SU-DHL-6 (cell line): ENCODE measurements around the gene GAB2.

Experiments
- H2AFZ ChIP-seq: fragments of 200-600 bp; sonication (generic); 2 replicates; pipeline ENCODE4 v1.6.1; 2014; ENCODE audit warnings: low read depth, mild to moderate bottlenecking, moderate library complexity, mixed read lengths, antibody characterized with exemption, low read length; ENCODE audit not compliant: severe bottlenecking
- H3F3A ChIP-seq: fragments of 200-600 bp; shearing (Covaris generic); 2 replicates; pipeline ENCODE4 v1.6.0; 2016; ENCODE audit warnings: antibody characterized with exemption, mild to moderate bottlenecking; ENCODE audit not compliant: insufficient read depth
- H3K27ac ChIP-seq: fragments of 200-600 bp; sonication (generic); 2 replicates; pipeline ENCODE4 v1.5.1; 2016; ENCODE audit warnings: low read depth, mild to moderate bottlenecking, low read length, moderate library complexity, mixed read lengths
- H3K27me3 ChIP-seq: fragments of 200-600 bp; sonication (generic), shearing (Covaris generic); 2 replicates; pipeline ENCODE4 v1.6.0; 2014; ENCODE audit warnings: mild to moderate bottlenecking, low read length
- H3K36me3 ChIP-seq: fragments of 200-600 bp; sonication (generic); 2 replicates; pipeline ENCODE4 v1.6.1; 2014; ENCODE audit warnings: mild to moderate bottlenecking, low read length, mixed read lengths
- H3K4me2 ChIP-seq: fragments of 300-600, 200-600 bp; shearing (Covaris generic), sonication (generic); 2 replicates; pipeline ENCODE4 v1.6.0; 2014; ENCODE audit warnings: low read length, low read depth, mild to moderate bottlenecking; ENCODE audit not compliant: poor library complexity, severe bottlenecking
- H3K4me3 ChIP-seq: fragments of 200-600 bp; sonication (generic); 2 replicates; pipeline ENCODE4 v1.5.1; 2014; ENCODE audit warnings: antibody characterized with exemption, low read length, mild to moderate bottlenecking, mixed read lengths; ENCODE audit not compliant: insufficient read depth, poor library complexity, severe bottlenecking
- H3K79me2 ChIP-seq: fragments of 200-600 bp; sonication (generic); 2 replicates; pipeline ENCODE4 v1.6.1; 2014; ENCODE audit warnings: mild to moderate bottlenecking, low read length, moderate library complexity; ENCODE audit not compliant: insufficient read depth
- H3K9ac ChIP-seq: fragments of 200-600 bp; sonication (generic); 2 replicates; pipeline ENCODE4 v1.7.0; 2014; ENCODE audit warnings: mild to moderate bottlenecking, low read length
- H3K9me2 ChIP-seq: fragments of 200-600 bp; sonication (generic); replicated peaks from 2 replicates; pipeline ENCODE4 v1.6.1; 2014; ENCODE audit warnings: low read length; ENCODE audit not compliant: insufficient read depth
- H3K9me3 ChIP-seq: fragments of 200-600 bp; sonication (generic); 2 replicates; pipeline ENCODE4 v1.6.1; 2014; ENCODE audit warnings: low read length, mixed read lengths; ENCODE audit not compliant: insufficient read depth
- H4K20me1 ChIP-seq: fragments of 200-600 bp; sonication (generic); 2 replicates; pipeline ENCODE4 v1.6.1; 2014; ENCODE audit warnings: low read depth, mild to moderate bottlenecking, antibody characterized with exemption, low read length, moderate library complexity, mixed read lengths
- EZH2phosphoT487 ChIP-seq: fragments of 200-600 bp; sonication (generic), shearing (Covaris generic); conservative IDR thresholded peaks from 2 replicates; pipeline ENCODE4 v1.6.1; 2018; ENCODE audit warnings: mild to moderate bottlenecking, antibody characterized with exemption, low read length, moderate library complexity, mixed read lengths
- TF ChIP-seq, protein P1 (sequence below): fragments of 200-600 bp; sonication (generic); IDR thresholded peaks from one replicate; pipeline ENCODE4 v1.5.1; 2017; ENCODE audit warnings: antibody characterized with exemption, mild to moderate bottlenecking, low read length, moderate library complexity; ENCODE audit not compliant: insufficient read depth, poor library complexity, severe bottlenecking

Gene GAB2

DNA sequence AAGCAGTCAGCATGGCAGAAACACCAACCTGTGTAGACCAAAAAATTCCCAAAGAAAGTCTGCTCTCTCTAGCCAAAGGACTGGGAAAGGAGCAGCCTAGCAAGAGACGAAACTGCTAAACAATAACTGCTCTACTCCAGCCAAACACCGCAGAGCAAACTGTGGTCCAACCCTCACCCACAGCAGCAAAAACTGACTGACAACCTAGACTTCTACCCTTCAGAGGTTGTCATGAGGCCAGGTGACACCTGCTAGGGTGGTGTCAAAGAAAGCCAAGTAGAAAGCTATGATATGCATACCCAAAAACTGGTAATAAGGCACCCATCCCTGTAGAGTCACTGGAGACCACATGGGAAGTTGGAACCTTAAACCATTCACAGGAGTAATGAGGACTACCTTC, 11.8 kb downstream of the GAB2 start:
- TF ChIP-seq EZH2phosphoT487 = no peak
- TF ChIP-seq, protein P1, sequence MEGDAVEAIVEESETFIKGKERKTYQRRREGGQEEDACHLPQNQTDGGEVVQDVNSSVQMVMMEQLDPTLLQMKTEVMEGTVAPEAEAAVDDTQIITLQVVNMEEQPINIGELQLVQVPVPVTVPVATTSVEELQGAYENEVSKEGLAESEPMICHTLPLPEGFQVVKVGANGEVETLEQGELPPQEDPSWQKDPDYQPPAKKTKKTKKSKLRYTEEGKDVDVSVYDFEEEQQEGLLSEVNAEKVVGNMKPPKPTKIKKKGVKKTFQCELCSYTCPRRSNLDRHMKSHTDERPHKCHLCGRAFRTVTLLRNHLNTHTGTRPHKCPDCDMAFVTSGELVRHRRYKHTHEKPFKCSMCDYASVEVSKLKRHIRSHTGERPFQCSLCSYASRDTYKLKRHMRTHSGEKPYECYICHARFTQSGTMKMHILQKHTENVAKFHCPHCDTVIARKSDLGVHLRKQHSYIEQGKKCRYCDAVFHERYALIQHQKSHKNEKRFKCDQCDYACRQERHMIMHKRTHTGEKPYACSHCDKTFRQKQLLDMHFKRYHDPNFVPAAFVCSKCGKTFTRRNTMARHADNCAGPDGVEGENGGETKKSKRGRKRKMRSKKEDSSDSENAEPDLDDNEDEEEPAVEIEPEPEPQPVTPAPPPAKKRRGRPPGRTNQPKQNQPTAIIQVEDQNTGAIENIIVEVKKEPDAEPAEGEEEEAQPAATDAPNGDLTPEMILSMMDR = no peak
- H4K20me1 ChIP-seq = no peaks in the 10 kb centered on the region

GRCh38 chr11:78403781-78404180, 13.8 kb downstream of the GAB2 start:
- no peaks in the 10 kb centered on the region for H3F3A ChIP-seq
- no peak overlapping the region for H3K9ac ChIP-seq
- H3K4me2 ChIP-seq = no peak overlapping the region
- H2AFZ ChIP-seq = no peak overlapping the region
- no peak overlapping the region for H3K27ac ChIP-seq
- no peaks in the 10 kb centered on the region for H3K9me2 ChIP-seq
- H3K9me3 ChIP-seq = no peaks in the 10 kb centered on the region
- no peak for TF ChIP-seq EZH2phosphoT487
- TF ChIP-seq, protein P1 = no peak
- no peaks in the 10 kb centered on the region for H3K79me2 ChIP-seq
- no peaks in the 10 kb centered on the region for H3K27me3 ChIP-seq
- no peaks in the 10 kb centered on the region for H3K36me3 ChIP-seq
- no peak overlapping the region for H3K4me3 ChIP-seq
- no peaks in the 10 kb centered on the region for H4K20me1 ChIP-seq

More for the DNA sequence above, 11.8 kb downstream of the GAB2 start:
- no peaks in the 10 kb centered on the region for H3K27me3 ChIP-seq
- no peak overlapping the region for H3K27ac ChIP-seq
- H3K9me3 ChIP-seq = no peaks in the 10 kb centered on the region
- no peak overlapping the region for H3K4me3 ChIP-seq
- no peaks in the 10 kb centered on the region for H3K36me3 ChIP-seq
- H3K9me2 ChIP-seq = no peaks in the 10 kb centered on the region
- no peaks in the 10 kb centered on the region for H3K79me2 ChIP-seq
- no peak overlapping the region for H3K9ac ChIP-seq
- H3K4me2 ChIP-seq = no peak overlapping the region
- H3F3A ChIP-seq = no peaks in the 10 kb centered on the region
- no peak overlapping the region for H2AFZ ChIP-seq

DNA sequence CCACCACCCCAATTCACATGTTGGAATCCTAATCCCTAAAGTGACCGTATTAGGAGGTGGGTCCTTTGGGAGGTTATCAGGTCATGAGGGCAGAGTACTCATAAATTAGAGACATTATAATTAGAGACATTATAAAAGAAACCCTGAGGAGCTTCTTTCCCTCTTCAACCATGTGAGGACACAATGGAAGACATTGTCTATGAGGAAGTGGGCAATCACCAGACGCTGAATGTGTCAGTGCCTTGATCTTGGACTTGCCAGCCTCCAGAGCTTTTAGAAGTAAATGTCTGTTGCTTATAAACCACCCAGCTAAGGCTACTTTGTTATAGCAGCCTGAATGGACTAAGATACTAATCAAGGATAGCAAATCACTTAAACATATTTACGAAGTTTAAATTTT, 14.8 kb downstream of the GAB2 start:
- Histone ChIP-seq H3K4me3 (no peak overlapping the region), H3K79me2 (no peaks in the 10 kb centered on the region), H3F3A (no peaks in the 10 kb centered on the region), H3K27me3 (no peaks in the 10 kb centered on the region), H2AFZ (no peak overlapping the region), H3K36me3 (no peaks in the 10 kb centered on the region), H3K9me3 (no peaks in the 10 kb centered on the region), H3K4me2 (no peak overlapping the region), H3K9me2 (no peaks in the 10 kb centered on the region), H3K27ac (no peak overlapping the region), H4K20me1 (no peaks in the 10 kb centered on the region), H3K9ac (no peak overlapping the region)
- TF ChIP-seq, protein P1 = no peak
- TF ChIP-seq EZH2phosphoT487 = no peak
